Measurements from ENCODE around the gene FAM107B.

DNA sequence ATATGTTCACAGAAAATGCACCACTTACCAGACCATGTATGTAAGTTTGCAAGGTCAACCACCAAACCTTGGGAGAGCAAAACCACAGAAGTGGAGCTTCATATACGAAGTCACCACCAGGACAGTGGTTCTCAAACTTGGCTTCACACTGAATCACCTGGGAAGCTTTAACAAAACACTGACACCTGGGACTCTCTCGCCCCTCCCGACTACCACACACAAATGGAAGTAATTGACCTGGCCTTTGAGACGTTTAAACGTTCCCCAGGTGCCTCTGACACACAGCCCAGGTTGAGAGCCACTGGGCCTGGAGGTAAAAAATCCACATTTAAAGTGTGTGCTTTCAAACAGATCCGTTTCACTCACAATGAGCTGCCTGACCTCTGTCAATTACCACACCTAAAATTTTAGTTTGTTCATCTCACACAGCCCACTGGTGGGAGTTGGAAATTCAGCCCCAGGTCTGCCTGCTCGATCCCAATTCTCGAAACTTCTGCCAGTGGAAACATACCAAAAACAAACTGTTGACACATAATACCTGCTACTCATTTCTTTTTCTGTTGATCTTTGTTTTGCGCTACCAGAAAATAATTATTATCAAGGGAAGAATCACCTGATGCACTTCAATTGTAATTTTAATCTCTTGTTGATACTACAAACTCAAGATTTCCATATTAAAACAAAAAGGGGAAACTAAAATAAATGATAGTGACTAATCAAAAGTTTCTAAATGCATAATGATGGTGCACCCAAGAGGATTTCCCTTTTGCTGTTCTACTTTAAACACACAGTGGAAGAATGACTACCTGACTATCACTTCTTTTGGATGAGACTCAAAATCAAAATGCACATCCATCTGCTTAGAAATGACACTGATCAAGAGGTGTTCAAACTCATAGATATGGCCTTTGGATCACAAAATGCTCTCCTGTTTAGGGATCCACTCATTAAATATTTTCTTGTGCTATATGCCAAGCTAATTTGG is 36.6 kb upstream of the FAM107B start:
- TF ChIP-seq, protein P1, sequence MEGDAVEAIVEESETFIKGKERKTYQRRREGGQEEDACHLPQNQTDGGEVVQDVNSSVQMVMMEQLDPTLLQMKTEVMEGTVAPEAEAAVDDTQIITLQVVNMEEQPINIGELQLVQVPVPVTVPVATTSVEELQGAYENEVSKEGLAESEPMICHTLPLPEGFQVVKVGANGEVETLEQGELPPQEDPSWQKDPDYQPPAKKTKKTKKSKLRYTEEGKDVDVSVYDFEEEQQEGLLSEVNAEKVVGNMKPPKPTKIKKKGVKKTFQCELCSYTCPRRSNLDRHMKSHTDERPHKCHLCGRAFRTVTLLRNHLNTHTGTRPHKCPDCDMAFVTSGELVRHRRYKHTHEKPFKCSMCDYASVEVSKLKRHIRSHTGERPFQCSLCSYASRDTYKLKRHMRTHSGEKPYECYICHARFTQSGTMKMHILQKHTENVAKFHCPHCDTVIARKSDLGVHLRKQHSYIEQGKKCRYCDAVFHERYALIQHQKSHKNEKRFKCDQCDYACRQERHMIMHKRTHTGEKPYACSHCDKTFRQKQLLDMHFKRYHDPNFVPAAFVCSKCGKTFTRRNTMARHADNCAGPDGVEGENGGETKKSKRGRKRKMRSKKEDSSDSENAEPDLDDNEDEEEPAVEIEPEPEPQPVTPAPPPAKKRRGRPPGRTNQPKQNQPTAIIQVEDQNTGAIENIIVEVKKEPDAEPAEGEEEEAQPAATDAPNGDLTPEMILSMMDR (conservative IDR thresholded peaks at IDR 0.05), result no peak; the same call in 1 of the 2 replicates
- no peak for TF ChIP-seq ZFX (IDR thresholded peaks at IDR 0.05)
